ENCODE results near the gene APLP2. TPM values are rescaled to one million over a fixed set of nuclear protein-coding genes. Genes with fewer than 3 reads are reported as not detected.
A peak's percentile ranks its signal among the peaks of the same experiment; 100 is the strongest.

APLP2 gene
- total and polyA plus RNA-seq, 9 of the 15 experiments (the other 6 are each of a cell fraction or from before 2014, with no cell fraction given): 17.4 to 164 (median 118) TPM

GRCh38 chr11:130124096-130124495 lies 54.4 kb downstream of the APLP2 start:
- H3K9ac ChIP-seq (ENCODE audit: insufficient read depth in 1 of 2, low read depth in 2 of 2, low read length in 2 of 2): no peak overlapping the region
- H3K79me2 ChIP-seq (ENCODE audit: control insufficient read depth, insufficient read depth, low read length): no peaks in the 10 kb centered on the region
- H2AFZ ChIP-seq (ENCODE audit: low read depth, low read length): no peak overlapping the region
- DNase-seq (ENCODE audit: extremely low read depth in 1 of 4, low spot score in 3 of 4) (no peak), FAIRE-seq (no peak), ATAC-seq (no peak)
- in situ Hi-C loops (cut with MboI) (no loop called here), intact Hi-C loops (cut with micrococcal nuclease) (no loop called here)
- no peak overlapping the region for H3K4me3 ChIP-seq
- H3K4me1 ChIP-seq (replicated peaks in 1 of 2; ENCODE audit: control insufficient read depth in 2 of 2, insufficient read depth in 2 of 2, low read length in 2 of 2): peaks cover 0 to 7% of the 10 kb centered on the region in 2 experiments; a peak in 1 of 5 replicates
- no TSS peak for BruUV-seq (replicated peaks)
- no peaks in the 10 kb centered on the region for H3K27me3 ChIP-seq (ENCODE audit: control insufficient read depth in 2 of 2, insufficient read depth in 2 of 2, low read length in 2 of 2)
- H4K20me1 ChIP-seq (replicated peaks; ENCODE audit: control insufficient read depth, insufficient read depth, low read length): no peaks in the 10 kb centered on the region
- POLR2A ChIA-PET: interaction anchor here (0.7 to 1.5 kb wide), 3 partner anchors 9 to 194 kb away, joined by 3 to 5 read pairs (median 3); no protein-coding TSS in a partner anchor
- H3K4me2 ChIP-seq (ENCODE audit: insufficient read depth, low read length): no peak overlapping the region
- H3K9me3 ChIP-seq (replicated peaks; ENCODE audit: control insufficient read depth, insufficient read depth, low read depth, low read length): no peaks in the 10 kb centered on the region
- CTCF ChIA-PET (ENCODE audit: low intra/inter-chr PET ratio): no interaction called here
- TF ChIP-seq CREBBP (IDR thresholded peaks at IDR 0.05; ENCODE audit: low read depth, low read length) (no peak), NR2C1 (IDR thresholded peaks at IDR 0.05) (no peak), NR2C1 (tag; IDR thresholded peaks at IDR 0.05) (peak; percentile 71), NR2C2 (CRISPR knock-in tag; IDR thresholded peaks at IDR 0.05) (no peak), NR2C2 (tag; IDR thresholded peaks at IDR 0.05) (peak; percentile 68; the same call in 1 of the 2 replicates), CEBPG (CRISPR knock-in tag; IDR thresholded peaks at IDR 0.05) (no peak), CEBPG (tag; conservative IDR thresholded peaks at IDR 0.05 in 1 of 2, IDR thresholded peaks at IDR 0.05 in 1 of 2) (peak in 1 of 2 experiments; percentile 72; a peak in 2 of 4 replicates), CEBPB (tag; IDR thresholded peaks at IDR 0.05) (peak; percentile 36; the same call in 1 of the 2 replicates)
- H3K36me3 ChIP-seq (ENCODE audit: control insufficient read depth, insufficient read depth, low read length): peaks cover 90% of the 10 kb centered on the region
- H3K9me1 ChIP-seq (ENCODE audit: control insufficient read depth, insufficient read depth, low read length): no peaks in the 10 kb centered on the region
- WGBS (ENCODE audit: insufficient coverage, low coverage, missing lambda C conversion rate): 61% methylated on average over 4 of the region's 4 CpGs
- no peak overlapping the region for H3K27ac ChIP-seq (ENCODE audit: extremely low read depth, low read depth, low read length)
